Measurements from ENCODE around the gene MYL4.
"Not testable (repeated sequence)": the region's sequence is repeated elsewhere in the genome, so short reads cannot be mapped to it uniquely, and the experiment has no call there.

Gene MYL4

GRCh38 chr17:47197821-47198220 is 11.3 kb upstream of the MYL4 start:
- no peak for DNase-seq

- no peak for DNase-seq
Observed at GRCh38 chr17:47199627-47200324, 9.4 kb upstream of the MYL4 start.

DNA sequence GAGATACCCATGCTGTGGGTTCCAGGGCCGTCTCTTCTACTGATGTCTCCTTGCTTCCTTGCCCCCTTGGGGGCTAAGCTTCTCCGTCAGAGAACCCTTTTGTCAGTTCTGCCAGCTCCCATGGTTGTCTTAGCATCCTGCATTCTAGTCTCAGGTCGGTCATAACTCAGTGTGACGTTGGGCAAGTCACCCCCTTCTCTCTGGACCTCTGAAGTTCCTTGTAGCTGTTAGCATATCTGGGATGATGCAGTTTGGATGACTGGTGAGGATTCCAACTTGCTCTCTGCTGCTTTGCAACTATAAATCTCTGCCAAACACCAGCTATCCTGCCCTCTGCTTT is 8.9 kb upstream of the MYL4 start:
- DNase-seq, result no peak

DNA sequence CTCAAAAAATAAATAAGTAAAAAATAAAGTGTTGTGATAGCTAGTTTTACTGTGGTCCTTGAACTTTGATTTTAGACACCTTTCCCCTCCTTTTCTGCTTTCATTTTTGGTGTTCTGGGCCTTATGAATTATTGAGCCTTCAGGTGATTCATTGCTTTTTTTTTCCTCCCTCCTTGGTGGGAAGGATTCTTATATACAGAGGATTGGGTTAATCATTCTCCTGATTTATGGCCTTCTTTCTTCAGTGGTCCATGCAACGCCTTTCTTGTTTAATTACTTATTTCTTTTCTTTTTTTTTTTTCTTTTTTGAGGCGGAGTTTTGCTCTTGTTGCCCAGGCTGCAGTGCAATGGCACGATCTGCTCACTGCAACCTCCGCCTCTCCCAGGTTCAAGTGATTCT is 8.0 kb upstream of the MYL4 start:
- DNase-seq, result no peak

DNA sequence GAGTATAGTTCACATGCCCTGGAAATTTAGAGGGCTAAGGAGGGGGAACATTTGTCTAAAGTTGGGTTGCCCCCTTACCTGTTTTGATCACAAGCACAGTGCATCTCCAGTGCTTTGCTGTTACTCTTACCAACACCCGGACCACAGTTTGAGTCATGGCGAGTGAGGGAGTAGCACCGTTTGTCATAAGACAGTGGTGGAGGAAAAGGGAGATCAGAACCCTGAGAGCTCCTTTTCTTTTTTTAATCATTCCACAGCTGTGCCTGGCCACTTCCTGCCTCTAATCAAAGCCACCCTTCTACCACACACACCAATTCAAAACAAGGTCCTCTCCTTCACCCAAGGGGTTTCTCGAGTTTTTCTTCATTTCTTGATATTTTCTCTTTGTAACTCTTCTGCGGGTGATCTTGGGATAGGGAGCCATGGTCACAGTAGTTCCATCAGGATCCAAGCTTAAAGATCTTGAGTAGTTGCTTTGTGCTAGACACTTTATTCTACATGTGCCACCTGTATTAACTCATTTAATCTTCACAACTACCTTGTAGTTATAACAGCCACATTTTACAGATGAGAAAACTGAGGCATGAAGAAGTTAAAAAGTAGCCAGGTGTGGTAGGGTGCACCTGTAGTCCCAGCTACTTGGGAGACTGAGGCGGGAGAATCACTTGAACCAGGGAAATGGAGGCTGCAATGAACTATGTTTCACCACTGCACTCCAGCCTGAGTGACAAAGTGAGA is 5.0 kb upstream of the MYL4 start:
- no peak for DNase-seq

- no peak for DNase-seq
Observed at GRCh38 chr17:47204722-47205418, 4.3 kb upstream of the MYL4 start.

GRCh38 chr17:47205419-47205963 is 3.7 kb upstream of the MYL4 start:
- DNase-seq, result peak; percentile 25

- no peak for DNase-seq
Observed at GRCh38 chr17:47207143-47208067, 1.7 kb upstream of the MYL4 start.

- DNase-seq, result no peak
Observed at GRCh38 chr17:47209499-47209898, 351 bp downstream of the MYL4 start.

- DNase-seq, result no peak
Observed at GRCh38 chr17:47210105-47210504, 957 bp downstream of the MYL4 start.

GRCh38 chr17:47210779-47211178 is 1.6 kb downstream of the MYL4 start:
- DNase-seq, result no peak

- DNase-seq, result no peak
Observed at GRCh38 chr17:47212458-47212857, 3.3 kb downstream of the MYL4 start.

DNA sequence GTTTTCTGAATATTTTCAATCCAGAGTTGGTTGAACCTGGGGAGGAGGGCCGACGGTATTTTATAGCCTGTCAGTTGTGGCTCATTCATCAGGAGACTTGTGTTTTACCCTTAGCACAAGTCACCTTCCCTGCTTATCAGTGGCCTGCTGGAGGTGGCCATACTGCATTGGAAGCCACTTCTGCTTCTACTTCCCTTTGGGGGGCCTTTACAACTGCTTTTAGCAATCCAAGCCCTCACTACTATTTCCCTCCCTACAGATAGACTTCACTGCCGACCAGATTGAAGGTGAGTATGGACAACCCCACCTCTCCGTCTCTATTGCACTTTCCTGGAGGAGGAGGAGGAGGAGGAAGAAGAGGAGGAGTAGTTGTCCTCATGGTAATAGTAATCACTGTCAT is 4.4 kb downstream of the MYL4 start:
- DNase-seq, result no peak

DNA sequence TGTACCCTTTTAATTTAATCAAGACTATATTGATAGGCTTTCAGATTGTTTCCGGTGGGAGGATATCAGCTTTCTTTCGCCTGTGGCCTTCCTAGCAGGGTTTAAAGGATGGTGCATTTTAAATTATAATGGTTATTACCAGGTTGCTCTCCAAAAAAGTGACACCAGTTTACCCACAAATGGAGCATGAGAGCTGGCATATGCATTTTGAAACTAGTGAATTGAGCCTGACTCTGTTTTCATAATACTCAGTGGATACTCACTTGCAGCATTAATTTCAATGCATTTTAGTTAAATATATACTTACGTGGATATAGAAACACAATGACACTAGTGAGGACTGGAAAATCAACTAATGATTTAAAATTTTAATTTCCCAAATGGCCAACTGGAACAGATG is 5.8 kb downstream of the MYL4 start:
- no peak for DNase-seq

DNA sequence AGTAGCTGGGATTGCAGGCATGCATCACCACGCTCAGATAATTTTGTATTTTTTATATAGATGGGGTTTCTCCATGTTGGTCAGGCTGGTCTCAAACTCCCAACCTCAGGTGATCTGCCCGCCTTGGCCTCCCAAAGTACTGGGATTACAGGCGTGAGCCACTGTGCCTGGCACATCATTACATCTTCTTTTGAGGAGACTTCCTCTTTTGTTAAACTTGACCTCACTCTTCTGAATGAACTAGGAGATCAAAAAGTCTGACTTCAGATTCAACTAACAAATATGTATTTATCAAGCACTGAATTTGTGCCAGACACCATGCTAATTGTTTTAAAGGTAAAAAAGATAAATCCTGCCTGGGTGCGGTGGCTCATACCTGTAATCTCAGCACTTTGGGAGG is 7.7 kb downstream of the MYL4 start:
- DNase-seq, result not testable (repeated sequence)

DNA sequence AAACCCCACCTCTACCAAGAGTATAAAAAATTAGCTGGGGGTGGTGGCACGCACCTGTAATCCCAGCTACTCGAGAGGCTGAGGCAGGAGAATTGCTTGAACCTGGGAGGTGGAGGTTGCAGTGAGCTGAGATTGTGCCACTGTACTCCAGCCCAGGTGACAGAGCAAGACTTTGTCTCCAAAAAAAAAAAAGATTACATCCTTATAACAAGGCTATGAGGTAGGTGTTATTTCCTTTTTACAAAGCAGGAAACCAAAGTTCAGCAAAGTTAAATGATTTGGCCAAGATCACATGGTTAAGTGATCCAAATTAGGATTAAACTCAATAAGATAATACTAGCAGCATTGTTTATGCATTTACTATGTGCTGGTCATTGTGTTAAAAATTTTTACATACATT is 8.1 kb downstream of the MYL4 start:
- not testable (repeated sequence) for DNase-seq

- no peak for DNase-seq
Observed at GRCh38 chr17:47218896-47219430, 9.8 kb downstream of the MYL4 start.

DNA sequence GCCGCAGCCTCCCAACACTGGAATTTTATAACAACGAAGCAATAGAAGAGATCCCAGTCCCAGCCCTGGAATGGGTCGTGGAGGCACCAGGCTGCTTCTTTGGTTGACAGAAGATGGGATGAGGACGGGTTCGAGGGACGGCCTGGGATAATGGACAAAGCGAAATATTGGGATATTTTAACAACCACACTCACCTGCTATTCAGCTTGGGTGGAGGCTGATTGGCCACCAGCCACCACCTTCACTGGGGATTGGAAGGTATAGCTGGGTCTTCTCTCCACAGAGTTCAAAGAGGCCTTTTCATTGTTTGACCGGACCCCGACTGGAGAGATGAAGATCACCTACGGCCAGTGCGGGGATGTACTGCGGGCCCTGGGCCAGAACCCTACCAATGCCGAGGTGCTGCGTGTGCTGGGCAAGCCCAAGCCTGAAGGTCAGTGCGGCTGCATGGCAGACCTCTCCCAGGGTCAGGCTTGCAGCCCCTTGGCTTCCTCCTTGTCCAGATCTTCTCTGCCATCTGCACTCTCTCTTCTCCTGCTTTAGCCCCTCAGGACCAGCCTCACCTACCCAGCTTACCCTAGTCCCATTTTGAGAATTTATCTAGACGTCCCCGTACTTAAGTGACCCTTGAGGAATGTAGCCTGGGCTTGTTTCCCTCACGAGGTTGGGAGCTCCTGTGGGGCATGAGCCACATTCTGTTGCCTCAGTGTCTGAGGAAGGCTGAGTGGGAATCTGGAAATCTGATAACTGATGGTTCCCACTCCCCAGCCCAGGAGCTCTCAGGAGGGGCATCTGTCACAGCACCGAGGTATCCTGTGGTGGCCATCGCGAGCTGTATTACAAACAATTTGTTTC is 10.7 kb downstream of the MYL4 start:
- no peak for DNase-seq

- peak; percentile 9 for DNase-seq
Observed at GRCh38 chr17:47220531-47220999, 11.4 kb downstream of the MYL4 start.

- DNase-seq, result no peak
Observed at GRCh38 chr17:47221154-47221553, 12.0 kb downstream of the MYL4 start.

GRCh38 chr17:47222047-47222446 is 12.9 kb downstream of the MYL4 start:
- DNase-seq, result no peak

Data from NCI-H774 (cell line).